ENCODE results near the gene FCHO2.

DNA sequence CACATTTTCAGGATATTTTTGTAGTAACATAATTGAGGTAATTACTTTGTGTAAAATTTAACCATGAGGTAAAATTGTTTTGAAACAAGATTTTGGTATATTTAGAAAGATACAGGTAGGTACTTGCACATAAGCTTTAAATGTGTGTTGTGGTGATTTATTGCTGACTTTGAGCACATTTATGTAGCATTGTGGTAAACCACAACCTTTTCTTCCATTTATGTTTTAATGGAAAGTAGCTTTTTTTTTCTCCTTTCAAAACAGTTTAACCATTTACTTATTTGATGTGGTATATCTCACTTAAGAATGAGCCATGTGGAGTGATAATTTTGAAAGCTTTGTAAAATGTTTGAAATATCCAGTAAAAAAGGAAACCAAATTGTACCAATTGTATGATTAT, 35.6 kb downstream of the FCHO2 start:
- TF ChIP-seq, protein P1, sequence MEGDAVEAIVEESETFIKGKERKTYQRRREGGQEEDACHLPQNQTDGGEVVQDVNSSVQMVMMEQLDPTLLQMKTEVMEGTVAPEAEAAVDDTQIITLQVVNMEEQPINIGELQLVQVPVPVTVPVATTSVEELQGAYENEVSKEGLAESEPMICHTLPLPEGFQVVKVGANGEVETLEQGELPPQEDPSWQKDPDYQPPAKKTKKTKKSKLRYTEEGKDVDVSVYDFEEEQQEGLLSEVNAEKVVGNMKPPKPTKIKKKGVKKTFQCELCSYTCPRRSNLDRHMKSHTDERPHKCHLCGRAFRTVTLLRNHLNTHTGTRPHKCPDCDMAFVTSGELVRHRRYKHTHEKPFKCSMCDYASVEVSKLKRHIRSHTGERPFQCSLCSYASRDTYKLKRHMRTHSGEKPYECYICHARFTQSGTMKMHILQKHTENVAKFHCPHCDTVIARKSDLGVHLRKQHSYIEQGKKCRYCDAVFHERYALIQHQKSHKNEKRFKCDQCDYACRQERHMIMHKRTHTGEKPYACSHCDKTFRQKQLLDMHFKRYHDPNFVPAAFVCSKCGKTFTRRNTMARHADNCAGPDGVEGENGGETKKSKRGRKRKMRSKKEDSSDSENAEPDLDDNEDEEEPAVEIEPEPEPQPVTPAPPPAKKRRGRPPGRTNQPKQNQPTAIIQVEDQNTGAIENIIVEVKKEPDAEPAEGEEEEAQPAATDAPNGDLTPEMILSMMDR (IDR thresholded peaks at IDR 0.05), result no peak
- no peak for TF ChIP-seq POLR2A (IDR thresholded peaks at IDR 0.05)
